Kidney (tissue), 14 donors: Measurements from ENCODE around the gene INIP. TPM values are rescaled to one million over a fixed set of nuclear protein-coding genes. Genes with fewer than 3 reads are reported as not detected.

ENCODE experiments used
- DNase-seq, 5 donors: peaks; one replicate each; pipeline ENCODE4 v3.0.0-alpha.2; 2013 to 2020
- FAIRE-seq: peaks from 2 replicates; lab custom pipeline; 2012; peaks lifted over from hg19 to GRCh38; lab: Jason Lieb, UNC
- H3K27ac ChIP-seq, 2 donors: one replicate each; pipeline ENCODE4 v1.7.0; 2013; ENCODE audit warnings: low read depth in 2 of 2, low read length in 2 of 2, inconsistent platforms in 1 of 2
- H3K27me3 ChIP-seq: one replicate; pipeline ENCODE4 v1.7.1; 2013; ENCODE audit warnings: low read length, inconsistent platforms; ENCODE audit not compliant: control insufficient read depth, insufficient read depth
- H3K36me3 ChIP-seq, 3 donors: one replicate each; pipeline versions ENCODE4 v1.7.0 to v1.7.1; 2013; ENCODE audit warnings: low read length in 3 of 3, control low read depth in 1 of 3, inconsistent platforms in 1 of 3; ENCODE audit not compliant: insufficient read depth in 3 of 3, control insufficient read depth in 2 of 3
- H3K4me1 ChIP-seq, 3 donors: one replicate each; pipeline versions ENCODE4 v1.7.0 to v1.7.1; 2013; ENCODE audit warnings: low read length in 3 of 3, inconsistent platforms in 1 of 3, low read depth in 1 of 3; ENCODE audit not compliant: control insufficient read depth in 2 of 3, insufficient read depth in 2 of 3
- H3K4me3 ChIP-seq, 3 donors: one replicate each; pipeline versions ENCODE4 v1.7.0 to v1.8.1; 2013; ENCODE audit warnings: low read length in 3 of 3, control low read depth in 1 of 3, inconsistent platforms in 1 of 3
- H3K9ac ChIP-seq, 3 donors: one replicate each; pipeline versions ENCODE4 v1.7.0 to v1.7.1; 2013; ENCODE audit warnings: low read length in 3 of 3, control low read depth in 1 of 3, inconsistent platforms in 1 of 3
- H3K9me3 ChIP-seq, 3 donors: one replicate each; pipeline versions ENCODE4 v1.7.0 to v1.7.1; 2013; ENCODE audit warnings: low read length in 3 of 3, control low read depth in 1 of 3, inconsistent platforms in 1 of 3; ENCODE audit not compliant: control insufficient read depth in 2 of 3, insufficient read depth in 1 of 3
- CTCF ChIP-seq: IDR thresholded peaks from 3 replicates; pipeline ENCODE4 v1.5.1; 2012; ENCODE audit warnings: mild to moderate bottlenecking, moderate library complexity, borderline replicate concordance; ENCODE audit not compliant: insufficient read depth; ENCODE audit errors: extremely low read depth
- intact Hi-C: fragments of 100-400 bp; cut with DNase I; formaldehyde crosslinking; loops from one replicate; pipeline ENCODE4 v1.11.1; 2022
- polyA plus RNA-seq: library from polyadenylated mRNA; stranded (reverse); fragments of 350-450 nt; fragmentation: Illumina TruSeq; extraction: RNeasy Lipid Tissue Mini Kit (QIAGEN cat#74804); gene quantifications from one replicate; pipeline ENCODE4 v1.2.3, GENCODE V29; 2014; ENCODE audit warnings: low read depth, low replicate concordance; ENCODE audit not compliant: insufficient read depth
- total RNA-seq: library from RNA; stranded (reverse); fragmentation: NEBNext Ultra II Directional; extraction: Animal tissue kit (Norgen Biotek cat#: 25700); gene quantifications from one replicate; pipeline ENCODE4 v1.2.1, GENCODE V29; 2021
- donor health status: control.
- donor health status: control.
- donor health status: control.
- donor health status: control.
- donor health status: control.
- donor health status: DM: yes; HTN: yes; CAD: no.
- donor health status: Normal renal cell carcinoma (clear cell type).

Gene INIP
- total and polyA plus RNA-seq, 2 donors from 2014 or later: 14.5 to 25.7 TPM

- Histone ChIP-seq H3K27me3 (no peaks in the 10 kb centered on the region), H3K4me1 (no peaks in the 10 kb centered on the region), H3K4me3 (no peak overlapping the region), H3K9ac (no peak overlapping the region), H3K27ac (no peak overlapping the region), H3K36me3 (peaks cover 0 to 1% (median 0%) of the 10 kb centered on the region in 3 donors), H3K9me3 (no peaks in the 10 kb centered on the region)
- DNase-seq (no peak), FAIRE-seq (no peak)
- TF ChIP-seq CTCF: peak; percentile 15
- intact Hi-C loops: no loop called here
These were observed 52.6 kb downstream of the INIP start for GRCh38 chr9:112665347-112665746.

GRCh38 chr9:112664531-112664930, 53.4 kb downstream of the INIP start:
- Histone ChIP-seq H3K9me3 (no peaks in the 10 kb centered on the region), H3K36me3 (peaks cover 0 to 4% (median 2%) of the 10 kb centered on the region in 3 donors), H3K27me3 (no peaks in the 10 kb centered on the region), H3K4me3 (no peak overlapping the region), H3K27ac (no peak overlapping the region), H3K9ac (no peak overlapping the region), H3K4me1 (no peaks in the 10 kb centered on the region)
- intact Hi-C loops: no loop called here
- DNase-seq (no peak), FAIRE-seq (no peak)
- TF ChIP-seq CTCF: no peak

GRCh38 chr9:112663681-112664080, 54.2 kb downstream of the INIP start:
- H3K9me3 ChIP-seq: no peaks in the 10 kb centered on the region
- no peaks in the 10 kb centered on the region for H3K27me3 ChIP-seq
- intact Hi-C loops: no loop called here
- H3K4me3 ChIP-seq: no peak overlapping the region
- H3K4me1 ChIP-seq: no peaks in the 10 kb centered on the region
- TF ChIP-seq CTCF: no peak
- H3K36me3 ChIP-seq: peaks cover 0 to 7% (median 5%) of the 10 kb centered on the region in 3 donors
- no peak overlapping the region for H3K27ac ChIP-seq
- FAIRE-seq: no peak
- no peak for DNase-seq
- no peak overlapping the region for H3K9ac ChIP-seq

GRCh38 chr9:112659906-112660305, 58.0 kb downstream of the INIP start:
- H3K9ac ChIP-seq: no peak overlapping the region
- H3K27ac ChIP-seq: no peak overlapping the region
- intact Hi-C loops: no loop called here
- H3K36me3 ChIP-seq: peaks cover 0 to 7% (median 5%) of the 10 kb centered on the region in 3 donors
- FAIRE-seq: no peak
- no peaks in the 10 kb centered on the region for H3K9me3 ChIP-seq
- H3K27me3 ChIP-seq: no peaks in the 10 kb centered on the region
- no peak for DNase-seq
- TF ChIP-seq CTCF: no peak
- no peak overlapping the region for H3K4me3 ChIP-seq
- no peaks in the 10 kb centered on the region for H3K4me1 ChIP-seq
